Stimulated activated CD4-positive, alpha-beta T cell treated with anti-CD3 and anti-CD28 coated beads, Interleukin-15, amount 100 ng/mL, for 24 hours (primary cell): ENCODE results near the gene LRRC57.

Experiments
- DNase-seq: peaks from one replicate; pipeline ENCODE4 v3.0.0-alpha.2; 2020

The LRRC57 gene

GRCh38 chr15:42490671-42491538 lies 57.7 kb downstream of the LRRC57 start, which contains the start of gene ZNF106:
ZNF106 (minus strand) TSS chr15:42491141; CDS start chr15:42472289, 18,852 bp downstream.
- peak; percentile 88 for DNase-seq

DNA sequence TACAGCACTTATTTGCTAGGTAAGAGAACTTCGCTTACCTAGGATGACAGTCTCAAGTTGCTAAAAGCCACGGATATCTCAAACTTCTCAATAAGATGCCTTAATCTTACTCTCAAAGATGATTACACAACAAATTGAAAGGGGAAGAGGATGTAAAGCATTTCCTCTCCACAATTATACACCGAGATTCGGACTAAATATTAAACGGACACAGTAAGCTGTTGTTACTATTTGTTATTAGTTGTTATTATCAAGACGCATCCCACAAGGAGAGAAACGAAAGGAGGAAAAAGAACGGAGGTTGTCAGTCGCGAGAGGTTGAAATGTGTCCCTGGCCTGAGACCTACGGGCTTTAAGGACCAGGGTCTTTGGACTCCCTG lies 58.3 kb downstream of the LRRC57 start:
- no peak for DNase-seq
